K562 (cell line): Measurements from ENCODE around the gene SLC4A2. TPM values are rescaled to one million over a fixed set of nuclear protein-coding genes. Genes with fewer than 3 reads are reported as not detected.

ENCODE experiments used
- BMI1 ChIP-seq: fragments of 150-350 bp; IDR thresholded peaks from 2 replicates; pipeline ENCODE4 v1.6.1; 2014; ENCODE audit warnings: low read length
- CBX2 ChIP-seq: fragments of 200-600 bp; sonication (generic); IDR thresholded peaks from one replicate; pipeline ENCODE4 v1.6.1; 2012; ENCODE audit warnings: mild to moderate bottlenecking, low read length, inconsistent platforms; ENCODE audit not compliant: insufficient read depth, poor library complexity, severe bottlenecking
- CEBPB ChIP-seq: fragments of 450-650 bp; IDR thresholded peaks from 2 replicates; pipeline ENCODE4 v1.6.1; 2016; ENCODE audit warnings: missing genetic modification characterization, missing compliant biosample characterization
- HNRNPUL1 ChIP-seq: fragments of 200-400 bp; formaldehyde crosslinking; IDR thresholded peaks from 2 replicates; pipeline ENCODE4 v1.6.1; 2017; ENCODE audit warnings: low read length
- MECOM ChIP-seq: fragments of 250-450 bp; sonication (Bioruptor Pico); IDR thresholded peaks from 2 replicates; pipeline ENCODE4 v1.8.0; 2022; ENCODE audit warnings: inconsistent platforms
- MXI1 ChIP-seq: IDR thresholded peaks from 2 replicates; pipeline ENCODE4 v1.6.1; 2011; ENCODE audit warnings: low read depth, mild to moderate bottlenecking, improper control_type of control experiment, low read length
- NCOA1 ChIP-seq: fragments of 450-650 bp; IDR thresholded peaks from 2 replicates; pipeline ENCODE4 v1.6.1; 2016; ENCODE audit warnings: low read depth
- NR1H2 ChIP-seq: sonication (generic); formaldehyde crosslinking; IDR thresholded peaks from 2 replicates; pipeline ENCODE4 v1.4.0; 2020; ENCODE audit warnings: mild to moderate bottlenecking, missing genetic modification reagents
- NR2C2 ChIP-seq, 2 experiments: fragments of 200-800 bp in 1 of 2; sonication (Bioruptor generic) in 1 of 2; sonication (generic) in 1 of 2; formaldehyde crosslinking in 1 of 2; IDR thresholded peaks; 2 replicates each; pipeline versions ENCODE4 v1.6.1 to v1.8.0; 2016 to 2022; ENCODE audit warnings: mild to moderate bottlenecking in 1 of 2, missing compliant biosample characterization in 1 of 2, missing genetic modification characterization in 1 of 2, missing genetic modification reagents in 1 of 2
- NR3C1 ChIP-seq: sonication (generic); formaldehyde crosslinking; IDR thresholded peaks from 2 replicates; pipeline ENCODE4 v1.8.1; 2022; ENCODE audit warnings: missing genetic modification reagents
- PKNOX1 ChIP-seq: fragments of 450-650 bp; IDR thresholded peaks from 2 replicates; pipeline ENCODE4 v1.6.1; 2016
- RBBP5 ChIP-seq: fragments of 200-600 bp; sonication (generic); IDR thresholded peaks from 2 replicates; pipeline ENCODE4 v1.6.1; 2012; ENCODE audit warnings: borderline replicate concordance, mild to moderate bottlenecking, low read length, control low read depth, inconsistent platforms; ENCODE audit not compliant: insufficient read depth, poor library complexity, severe bottlenecking
- TFAP4 ChIP-seq: sonication (generic); formaldehyde crosslinking; IDR thresholded peaks from 2 replicates; pipeline ENCODE4 v1.8.0; 2022; ENCODE audit warnings: missing genetic modification reagents, mild to moderate bottlenecking, moderate library complexity, borderline replicate concordance
- ZFP30 ChIP-seq: fragments of 250-450 bp; sonication (Bioruptor Pico); IDR thresholded peaks from 2 replicates; pipeline ENCODE4 v1.8.0; 2022; ENCODE audit warnings: moderate library complexity, mild to moderate bottlenecking, inconsistent platforms, borderline replicate concordance
- ZKSCAN3 ChIP-seq: fragments of 250-450 bp; sonication (Bioruptor Pico); IDR thresholded peaks from 2 replicates; pipeline ENCODE4 v1.4.0; 2020
- ZNF436 ChIP-seq: fragments of 250-450, 450-650 bp; sonication (Bioruptor Pico); formaldehyde crosslinking; IDR thresholded peaks from 2 replicates; pipeline ENCODE4 v1.7.0; 2020; ENCODE audit warnings: mild to moderate bottlenecking
- ZNF778 ChIP-seq: fragments of 450-650 bp; formaldehyde crosslinking; IDR thresholded peaks from 2 replicates; pipeline ENCODE4 v1.4.0; 2020; ENCODE audit warnings: mild to moderate bottlenecking, moderate library complexity
- polyA plus RNA-seq, 8 experiments: library from polyadenylated mRNA; depleted of rRNA in 4 of 8; stranded (reverse) in 5 of 8; unstranded in 3 of 8; fragments of >200 nt; fragmentation: Nextera tagmentation in 2 of 8; fragmentation: Illumina TruSeq in 1 of 8; extraction: Ambion mirVana in 2 of 8; extraction: Trizol in 1 of 8; gene quantifications; 2 replicates each; pipeline versions ENCODE4 v1.2.1 to v1.2.3, GENCODE V29; 2011 to 2014; ENCODE audit warnings: inconsistent platforms in 1 of 8, missing spikeins in 1 of 8
- total RNA-seq, 7 experiments: library from RNA; depleted of rRNA in 6 of 7; stranded (reverse); fragments of >200 nt in 6 of 7; fragmentation: Illumina TruSeq in 2 of 7; extraction: Trizol in 2 of 7; gene quantifications; 2 replicates each; pipeline versions ENCODE4 v1.2.1 to v1.2.3, GENCODE V29; 2011 to 2021; ENCODE audit warnings: low replicate concordance in 1 of 7
- TF ChIP-seq, protein P1 (sequence below): fragments of 250-450 bp; sonication (Bioruptor Pico); IDR thresholded peaks from 2 replicates; pipeline ENCODE4 v1.5.0; 2020; ENCODE audit warnings: mild to moderate bottlenecking, borderline replicate concordance
- TF ChIP-seq, protein P2 (sequence below): sonication (generic); formaldehyde crosslinking; IDR thresholded peaks from 2 replicates; pipeline ENCODE4 v1.9.0; 2022; ENCODE audit warnings: mild to moderate bottlenecking, missing genetic modification reagents
- TF ChIP-seq, protein P3 (sequence below): fragments of 450-650 bp; IDR thresholded peaks from 2 replicates; pipeline ENCODE4 v1.6.1; 2016; ENCODE audit warnings: missing biosample characterization, missing genetic modification characterization

SLC4A2 gene
- total and polyA plus RNA-seq, 9 of the 15 experiments (the other 6 are each of a cell fraction or from before 2014, with no cell fraction given), result 11.4 to 375 (median 130) TPM

GRCh38 chr7:151087245-151088018, 28.0 kb downstream of the SLC4A2 start (continued):
- no peak; the same call in 1 of the 2 replicates for TF ChIP-seq NR2C2 (CRISPR knock-in tag; IDR thresholded peaks at IDR 0.05)
- peak; percentile 68; the same call in 1 of the 2 replicates for TF ChIP-seq NR2C2 (tag; IDR thresholded peaks at IDR 0.05)
- no peak for TF ChIP-seq MXI1
- TF ChIP-seq MECOM (CRISPR knock-in tag), result no peak
- peak; percentile 61; the same call in 1 of the 2 replicates for TF ChIP-seq TFAP4 (CRISPR knock-in tag)
- no peak for TF ChIP-seq ZNF778
- TF ChIP-seq, protein P1, sequence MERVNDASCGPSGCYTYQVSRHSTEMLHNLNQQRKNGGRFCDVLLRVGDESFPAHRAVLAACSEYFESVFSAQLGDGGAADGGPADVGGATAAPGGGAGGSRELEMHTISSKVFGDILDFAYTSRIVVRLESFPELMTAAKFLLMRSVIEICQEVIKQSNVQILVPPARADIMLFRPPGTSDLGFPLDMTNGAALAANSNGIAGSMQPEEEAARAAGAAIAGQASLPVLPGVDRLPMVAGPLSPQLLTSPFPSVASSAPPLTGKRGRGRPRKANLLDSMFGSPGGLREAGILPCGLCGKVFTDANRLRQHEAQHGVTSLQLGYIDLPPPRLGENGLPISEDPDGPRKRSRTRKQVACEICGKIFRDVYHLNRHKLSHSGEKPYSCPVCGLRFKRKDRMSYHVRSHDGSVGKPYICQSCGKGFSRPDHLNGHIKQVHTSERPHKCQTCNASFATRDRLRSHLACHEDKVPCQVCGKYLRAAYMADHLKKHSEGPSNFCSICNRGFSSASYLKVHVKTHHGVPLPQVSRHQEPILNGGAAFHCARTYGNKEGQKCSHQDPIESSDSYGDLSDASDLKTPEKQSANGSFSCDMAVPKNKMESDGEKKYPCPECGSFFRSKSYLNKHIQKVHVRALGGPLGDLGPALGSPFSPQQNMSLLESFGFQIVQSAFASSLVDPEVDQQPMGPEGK, result no peak
- no peak for TF ChIP-seq HNRNPUL1
- TF ChIP-seq RBBP5, result peak; percentile 98
- no peak for TF ChIP-seq BMI1
- TF ChIP-seq CEBPB (tag), result no peak
- TF ChIP-seq ZNF436, result no peak
- TF ChIP-seq CBX2, result no peak
- TF ChIP-seq ZKSCAN3 (CRISPR knock-in tag), result no peak
- no peak for TF ChIP-seq NCOA1
- TF ChIP-seq, protein P2, sequence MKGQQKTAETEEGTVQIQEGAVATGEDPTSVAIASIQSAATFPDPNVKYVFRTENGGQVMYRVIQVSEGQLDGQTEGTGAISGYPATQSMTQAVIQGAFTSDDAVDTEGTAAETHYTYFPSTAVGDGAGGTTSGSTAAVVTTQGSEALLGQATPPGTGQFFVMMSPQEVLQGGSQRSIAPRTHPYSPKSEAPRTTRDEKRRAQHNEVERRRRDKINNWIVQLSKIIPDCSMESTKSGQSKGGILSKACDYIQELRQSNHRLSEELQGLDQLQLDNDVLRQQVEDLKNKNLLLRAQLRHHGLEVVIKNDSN (CRISPR knock-in tag), result no peak
- 0 out of 2 replicates have a peak, but pooled peaks have one; percentile 23 for TF ChIP-seq NR3C1
- TF ChIP-seq, protein P3, sequence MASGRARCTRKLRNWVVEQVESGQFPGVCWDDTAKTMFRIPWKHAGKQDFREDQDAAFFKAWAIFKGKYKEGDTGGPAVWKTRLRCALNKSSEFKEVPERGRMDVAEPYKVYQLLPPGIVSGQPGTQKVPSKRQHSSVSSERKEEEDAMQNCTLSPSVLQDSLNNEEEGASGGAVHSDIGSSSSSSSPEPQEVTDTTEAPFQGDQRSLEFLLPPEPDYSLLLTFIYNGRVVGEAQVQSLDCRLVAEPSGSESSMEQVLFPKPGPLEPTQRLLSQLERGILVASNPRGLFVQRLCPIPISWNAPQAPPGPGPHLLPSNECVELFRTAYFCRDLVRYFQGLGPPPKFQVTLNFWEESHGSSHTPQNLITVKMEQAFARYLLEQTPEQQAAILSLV (tag), result no peak
- TF ChIP-seq ZFP30, result no peak
- no peak for TF ChIP-seq NR1H2 (CRISPR knock-in tag)
- no peak for TF ChIP-seq PKNOX1
